ENCODE data around the gene SLC9A7.
A peak's percentile ranks its signal among the peaks of the same experiment; 100 is the strongest.

Gene SLC9A7

DNA sequence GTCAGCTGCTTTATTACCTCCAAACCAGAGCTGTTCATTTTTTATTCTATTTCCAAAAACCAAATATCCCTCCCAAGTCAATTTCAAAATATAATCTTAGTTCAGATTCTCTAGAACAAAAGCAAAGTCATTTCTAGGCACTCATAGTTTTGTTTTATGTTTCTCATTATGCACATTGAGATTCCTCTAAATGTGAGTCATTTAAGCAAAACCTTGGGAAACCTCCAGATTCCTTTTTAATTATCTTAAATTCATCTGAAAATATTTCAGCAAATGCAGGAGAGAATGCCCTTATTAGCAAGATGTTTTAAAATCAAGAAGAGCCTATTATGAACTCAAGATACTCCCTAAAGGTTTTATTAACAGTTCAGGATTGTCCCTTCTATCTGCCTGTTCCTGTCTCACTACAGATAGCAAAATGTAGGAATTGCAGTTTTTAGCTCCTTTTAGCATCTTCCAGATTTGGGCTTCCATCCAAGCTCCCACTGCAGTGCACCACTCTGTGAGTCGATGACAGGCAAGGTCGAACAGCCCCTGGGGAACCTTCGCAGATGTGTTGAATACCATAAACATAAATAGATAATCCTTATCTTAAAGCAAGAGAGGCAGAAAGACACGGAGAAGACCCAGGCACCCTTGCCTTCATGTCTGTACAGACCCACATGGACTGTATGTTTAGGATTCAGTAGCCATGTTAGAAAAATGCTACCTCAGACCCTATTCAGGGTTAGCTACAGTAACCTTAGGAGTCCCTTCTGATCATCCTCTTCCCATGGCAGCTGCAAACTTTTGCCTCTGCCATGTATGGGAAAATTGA, 11.3 kb upstream of the SLC9A7 start:
- in situ Hi-C loops (cut with MboI; ENCODE audit: low pct_unique_long_range_greater_than_20kb, low sequenced_read_pairs, unreplicated experiment) = no loop called here
- TF ChIP-seq, protein P1, sequence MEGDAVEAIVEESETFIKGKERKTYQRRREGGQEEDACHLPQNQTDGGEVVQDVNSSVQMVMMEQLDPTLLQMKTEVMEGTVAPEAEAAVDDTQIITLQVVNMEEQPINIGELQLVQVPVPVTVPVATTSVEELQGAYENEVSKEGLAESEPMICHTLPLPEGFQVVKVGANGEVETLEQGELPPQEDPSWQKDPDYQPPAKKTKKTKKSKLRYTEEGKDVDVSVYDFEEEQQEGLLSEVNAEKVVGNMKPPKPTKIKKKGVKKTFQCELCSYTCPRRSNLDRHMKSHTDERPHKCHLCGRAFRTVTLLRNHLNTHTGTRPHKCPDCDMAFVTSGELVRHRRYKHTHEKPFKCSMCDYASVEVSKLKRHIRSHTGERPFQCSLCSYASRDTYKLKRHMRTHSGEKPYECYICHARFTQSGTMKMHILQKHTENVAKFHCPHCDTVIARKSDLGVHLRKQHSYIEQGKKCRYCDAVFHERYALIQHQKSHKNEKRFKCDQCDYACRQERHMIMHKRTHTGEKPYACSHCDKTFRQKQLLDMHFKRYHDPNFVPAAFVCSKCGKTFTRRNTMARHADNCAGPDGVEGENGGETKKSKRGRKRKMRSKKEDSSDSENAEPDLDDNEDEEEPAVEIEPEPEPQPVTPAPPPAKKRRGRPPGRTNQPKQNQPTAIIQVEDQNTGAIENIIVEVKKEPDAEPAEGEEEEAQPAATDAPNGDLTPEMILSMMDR (IDR thresholded peaks at IDR 0.05; ENCODE audit: extremely low read depth, insufficient read depth, missing control alignments) = no peak
- no peak for DNase-seq (ENCODE audit: low spot score)

GRCh38 chrX:46762963-46763362, 4.0 kb upstream of the SLC9A7 start:
- in situ Hi-C loops (cut with MboI; ENCODE audit: low pct_unique_long_range_greater_than_20kb, low sequenced_read_pairs, unreplicated experiment) = no loop called here
- TF ChIP-seq, protein P1 (IDR thresholded peaks at IDR 0.05; ENCODE audit: extremely low read depth, insufficient read depth, missing control alignments) = no peak

GRCh38 chrX:46759645-46759974, 692 bp upstream of the SLC9A7 start:
- TF ChIP-seq, protein P1 (IDR thresholded peaks at IDR 0.05; ENCODE audit: extremely low read depth, insufficient read depth, missing control alignments) = no peak
- in situ Hi-C loops (cut with MboI; ENCODE audit: low pct_unique_long_range_greater_than_20kb, low sequenced_read_pairs, unreplicated experiment) = no loop called here
- no peak for DNase-seq (ENCODE audit: low spot score)

More at GRCh38 chrX:46762963-46763362, 4.0 kb upstream of the SLC9A7 start:
- no peak for DNase-seq (ENCODE audit: low spot score)

GRCh38 chrX:46758163-46758955, 559 bp downstream of the SLC9A7 start:
- TF ChIP-seq, protein P1 (IDR thresholded peaks at IDR 0.05; ENCODE audit: extremely low read depth, insufficient read depth, missing control alignments) = no peak
- in situ Hi-C loops (cut with MboI; ENCODE audit: low pct_unique_long_range_greater_than_20kb, low sequenced_read_pairs, unreplicated experiment) = no loop called here
- peak; percentile 20 for DNase-seq (ENCODE audit: low spot score)

GRCh38 chrX:46757593-46757992, 1.3 kb downstream of the SLC9A7 start:
- in situ Hi-C loops (cut with MboI; ENCODE audit: low pct_unique_long_range_greater_than_20kb, low sequenced_read_pairs, unreplicated experiment) = no loop called here
- DNase-seq (ENCODE audit: low spot score) = no peak
- TF ChIP-seq, protein P1 (IDR thresholded peaks at IDR 0.05; ENCODE audit: extremely low read depth, insufficient read depth, missing control alignments) = no peak

DNA sequence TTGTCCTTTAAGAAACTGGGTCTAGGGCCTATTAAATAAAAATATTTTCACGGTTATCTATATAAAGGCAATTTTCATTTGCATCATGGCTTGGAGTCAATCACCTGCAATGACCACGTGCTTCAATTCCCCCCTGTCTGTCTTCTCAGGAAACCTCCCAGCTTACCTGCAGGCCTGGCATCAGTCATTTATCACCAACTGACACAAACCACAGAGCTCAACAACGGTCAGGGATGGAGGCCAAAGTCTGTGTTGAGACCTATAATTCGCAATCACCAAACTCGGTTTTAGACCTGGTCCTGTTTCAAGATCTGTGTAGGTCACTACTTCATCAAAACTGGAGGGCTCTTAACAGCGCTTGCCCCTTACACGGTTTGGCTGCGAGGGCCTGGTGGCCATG, 1.9 kb downstream of the SLC9A7 start:
- in situ Hi-C loops (cut with MboI; ENCODE audit: low pct_unique_long_range_greater_than_20kb, low sequenced_read_pairs, unreplicated experiment) = no loop called here
- TF ChIP-seq, protein P1 (IDR thresholded peaks at IDR 0.05; ENCODE audit: extremely low read depth, insufficient read depth, missing control alignments) = no peak
- DNase-seq (ENCODE audit: low spot score) = no peak
